GM20431 (cell line): ENCODE data around the gene HPRT1.
"Not testable (repeated sequence)": the region's sequence is repeated elsewhere in the genome, so short reads cannot be mapped to it uniquely, and the experiment has no call there.

Experiments used
- in situ Hi-C: fragments of 300-500 bp; cut with MseI, MboI; formaldehyde crosslinking; loops from one replicate; pipeline ENCODE4 v1.15.0; 2020; ENCODE audit warnings: low sequenced_read_pairs; ENCODE audit not compliant: unreplicated experiment

HPRT1 gene, protein sequence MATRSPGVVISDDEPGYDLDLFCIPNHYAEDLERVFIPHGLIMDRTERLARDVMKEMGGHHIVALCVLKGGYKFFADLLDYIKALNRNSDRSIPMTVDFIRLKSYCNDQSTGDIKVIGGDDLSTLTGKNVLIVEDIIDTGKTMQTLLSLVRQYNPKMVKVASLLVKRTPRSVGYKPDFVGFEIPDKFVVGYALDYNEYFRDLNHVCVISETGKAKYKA

DNA sequence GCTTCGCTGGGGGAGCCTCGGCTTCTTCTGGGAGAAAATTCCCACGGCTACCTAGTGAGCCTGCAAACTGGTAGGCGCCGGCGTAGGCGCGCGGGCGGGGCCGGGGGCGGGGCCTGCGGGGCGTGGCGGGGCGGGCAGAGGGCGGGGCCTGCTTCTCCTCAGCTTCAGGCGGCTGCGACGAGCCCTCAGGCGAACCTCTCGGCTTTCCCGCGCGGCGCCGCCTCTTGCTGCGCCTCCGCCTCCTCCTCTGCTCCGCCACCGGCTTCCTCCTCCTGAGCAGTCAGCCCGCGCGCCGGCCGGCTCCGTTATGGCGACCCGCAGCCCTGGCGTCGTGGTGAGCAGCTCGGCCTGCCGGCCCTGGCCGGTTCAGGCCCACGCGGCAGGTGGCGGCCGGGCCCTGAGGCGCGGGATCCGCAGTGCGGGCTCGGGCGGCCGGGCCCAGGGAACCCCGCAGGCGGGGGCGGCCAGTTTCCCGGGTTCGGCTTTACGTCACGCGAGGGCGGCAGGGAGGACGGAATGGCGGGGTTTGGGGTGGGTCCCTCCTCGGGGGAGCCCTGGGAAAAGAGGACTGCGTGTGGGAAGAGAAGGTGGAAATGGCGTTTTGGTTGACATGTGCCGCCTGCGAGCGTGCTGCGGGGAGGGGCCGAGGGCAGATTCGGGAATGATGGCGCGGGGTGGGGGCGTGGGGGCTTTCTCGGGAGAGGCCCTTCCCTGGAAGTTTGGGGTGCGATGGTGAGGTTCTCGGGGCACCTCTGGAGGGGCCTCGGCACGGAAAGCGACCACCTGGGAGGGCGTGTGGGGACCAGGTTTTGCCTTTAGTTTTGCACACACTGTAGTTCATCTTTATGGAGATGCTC lies at the start of gene HPRT1:
TSS of gene HPRT1 (plus strand) at position 161 of the 857 bp plus-strand sequence. CDS start at position 308, 147 bp downstream.
- in situ Hi-C loops: no loop called here

- in situ Hi-C loops: no loop called here
These were observed 43.9 kb upstream of the HPRT1 start for GRCh38 chrX:134416087-134416486.

DNA sequence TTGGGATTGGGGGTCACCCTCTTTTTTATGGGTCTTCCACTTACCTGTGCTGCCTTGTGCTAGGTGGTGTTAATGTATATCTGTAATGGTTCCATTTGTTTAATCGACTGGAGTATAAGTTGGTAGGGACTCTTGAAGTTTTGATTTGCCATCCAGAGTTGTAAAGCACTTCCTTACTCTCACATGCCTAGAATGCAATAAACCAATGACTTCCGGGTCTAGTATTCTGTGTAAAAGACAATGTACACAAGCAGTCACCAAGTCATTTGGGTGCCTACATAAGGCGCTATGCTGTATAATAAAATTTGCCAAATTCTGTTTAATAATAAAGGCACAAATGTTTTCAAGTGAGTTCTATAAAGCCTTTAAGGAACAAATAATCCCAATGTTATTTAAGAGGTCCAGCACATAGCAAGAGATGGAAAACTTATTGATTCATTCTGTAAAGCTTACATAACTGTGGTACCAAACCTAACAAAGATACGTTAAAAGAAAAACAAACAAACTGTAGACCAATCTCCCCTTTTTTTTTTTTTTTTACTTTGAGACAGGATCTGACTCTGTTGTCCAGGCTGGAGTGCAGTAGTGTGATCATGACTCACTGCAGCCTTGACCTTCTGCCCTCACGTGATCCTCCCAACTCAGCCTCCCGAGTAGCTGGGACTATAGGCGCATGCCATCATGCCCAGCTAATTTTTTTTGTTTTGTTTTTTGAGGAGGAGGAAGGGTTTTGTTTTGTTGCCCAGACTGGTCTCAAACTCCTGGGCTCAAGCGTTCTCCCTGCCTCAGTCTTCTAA lies 41.5 kb upstream of the HPRT1 start:
- in situ Hi-C loops: no loop called here

GRCh38 chrX:134419784-134420183 lies 40.2 kb upstream of the HPRT1 start:
- in situ Hi-C loops: no loop called here

GRCh38 chrX:134423606-134424005 lies 36.4 kb upstream of the HPRT1 start:
- in situ Hi-C loops: no loop called here

- in situ Hi-C loops: no loop called here
These were observed 33.7 kb upstream of the HPRT1 start for GRCh38 chrX:134426281-134426680.

- in situ Hi-C loops: no loop called here
These were observed 28.1 kb upstream of the HPRT1 start for GRCh38 chrX:134431894-134432293.

GRCh38 chrX:134435894-134436293 lies 24.1 kb upstream of the HPRT1 start:
- in situ Hi-C loops: no loop called here

DNA sequence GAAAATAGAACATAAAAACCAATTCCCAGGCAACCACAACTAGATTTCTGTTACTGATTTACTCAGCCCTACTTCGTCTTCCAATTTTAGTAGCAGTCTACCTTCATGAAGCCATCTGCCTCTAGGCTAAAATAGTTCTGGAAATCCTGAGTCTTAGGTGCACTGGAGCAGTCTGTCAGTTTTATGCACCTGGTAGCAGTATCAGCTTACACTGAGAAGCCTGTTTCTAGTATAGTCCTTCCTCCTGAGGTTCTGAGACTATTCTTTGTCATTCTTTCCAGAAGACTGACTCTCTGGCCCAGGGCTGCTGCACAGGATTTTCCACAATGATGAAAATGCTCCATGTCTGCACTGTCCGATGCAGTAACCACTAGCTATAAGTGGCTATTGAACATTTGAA lies 16.9 kb upstream of the HPRT1 start:
- in situ Hi-C loops: no loop called here

DNA sequence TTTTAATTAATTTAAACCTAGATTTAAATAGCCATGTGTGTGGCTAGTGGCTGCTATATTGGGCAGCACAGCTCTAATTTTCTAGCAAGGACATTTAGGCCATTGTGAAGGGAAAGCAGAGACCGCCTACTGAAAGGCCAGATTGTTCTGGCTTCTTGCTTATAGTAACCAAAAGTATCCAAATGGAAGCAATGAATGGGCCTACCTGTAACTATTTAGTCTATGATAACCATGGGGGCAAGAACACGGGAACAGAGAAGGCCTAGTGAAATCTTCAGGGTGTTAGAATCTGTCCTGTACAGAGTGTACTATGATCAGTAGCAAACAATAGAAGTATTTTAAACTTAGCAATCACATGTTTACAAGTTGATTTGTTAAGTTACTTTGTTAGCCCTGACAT lies 16.5 kb upstream of the HPRT1 start:
- in situ Hi-C loops: no loop called here

DNA sequence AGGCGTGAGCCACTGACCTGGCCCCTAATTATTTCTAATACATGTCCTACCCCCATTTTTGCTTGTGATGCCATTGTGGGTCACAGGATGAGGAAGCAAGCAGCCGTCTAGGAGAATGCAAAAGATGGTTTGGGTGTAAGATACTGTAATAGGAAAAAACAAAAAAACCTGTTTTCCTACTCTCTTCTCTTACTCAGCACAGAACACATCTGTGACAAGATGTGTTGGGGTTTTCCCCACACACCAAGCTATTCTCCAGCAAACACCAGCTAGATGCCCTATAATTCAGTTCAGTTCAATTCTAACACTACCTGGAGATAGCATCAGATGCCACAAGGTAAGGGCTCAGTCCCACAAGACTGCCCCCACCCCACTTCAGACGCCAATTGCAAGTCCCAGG lies 15.3 kb upstream of the HPRT1 start:
- in situ Hi-C loops: no loop called here

DNA sequence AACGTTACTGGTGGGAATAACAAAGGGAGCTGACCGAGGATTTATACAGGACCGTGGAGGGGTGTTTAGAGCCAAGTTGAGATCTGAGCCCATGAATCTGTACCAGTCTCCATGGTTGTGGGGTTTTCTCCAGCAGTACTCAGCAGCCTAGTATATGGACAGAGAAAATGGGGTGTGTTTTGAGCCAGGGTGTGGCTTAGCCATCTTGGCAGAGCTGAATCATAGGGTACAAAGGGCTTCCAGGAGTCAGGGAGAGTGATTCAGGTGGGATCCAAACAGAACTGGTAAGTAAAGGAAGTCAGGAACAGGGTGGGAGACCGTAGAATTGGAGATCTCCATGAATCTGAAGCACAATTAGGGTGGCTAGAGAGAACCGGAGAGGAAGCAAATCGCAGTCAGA lies 7.4 kb upstream of the HPRT1 start:
- in situ Hi-C loops: no loop called here

- in situ Hi-C loops: no loop called here
These were observed 6.3 kb upstream of the HPRT1 start for GRCh38 chrX:134453631-134454030.

DNA sequence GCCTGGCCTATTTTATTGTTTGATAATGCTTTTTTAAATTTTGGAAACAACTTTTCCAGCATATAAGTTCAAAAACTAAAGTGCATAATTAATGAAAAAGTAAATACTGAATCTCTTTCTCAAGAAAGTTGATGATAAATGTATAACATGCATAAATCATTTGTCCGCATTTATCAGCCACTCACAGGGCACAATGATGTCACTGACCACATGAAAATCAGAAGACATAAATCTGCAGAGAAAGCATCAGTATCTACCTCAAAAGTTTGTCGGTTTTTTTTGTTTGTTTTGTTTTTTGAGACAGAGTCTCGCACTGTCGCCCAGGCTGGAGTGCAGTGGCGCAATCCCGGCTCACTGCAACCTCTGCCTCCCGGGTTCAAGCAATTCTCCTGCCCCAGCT lies 5.5 kb upstream of the HPRT1 start:
- in situ Hi-C loops: no loop called here

DNA sequence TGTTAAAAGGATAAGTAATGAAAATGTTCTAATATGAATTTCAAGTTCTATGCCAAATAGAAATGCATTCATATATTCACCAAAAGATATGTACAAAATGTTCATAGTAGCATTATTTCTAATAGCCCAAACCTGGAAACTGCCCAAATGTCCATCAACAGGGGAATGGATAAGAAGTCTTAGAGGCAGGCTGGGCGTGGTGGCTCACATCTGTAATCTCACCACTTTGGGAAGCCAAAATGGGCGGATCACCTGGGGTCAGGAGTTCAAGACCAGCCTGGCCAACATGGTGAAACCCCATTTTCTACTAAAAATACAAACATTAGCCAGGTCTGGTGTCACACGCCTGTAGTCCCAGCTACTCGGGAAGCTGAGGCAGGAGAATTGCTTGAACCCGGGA lies 2.3 kb upstream of the HPRT1 start:
- in situ Hi-C loops: no loop called here

- in situ Hi-C loops: no loop called here
These were observed 321 bp upstream of the HPRT1 start for GRCh38 chrX:134459683-134460004.

DNA sequence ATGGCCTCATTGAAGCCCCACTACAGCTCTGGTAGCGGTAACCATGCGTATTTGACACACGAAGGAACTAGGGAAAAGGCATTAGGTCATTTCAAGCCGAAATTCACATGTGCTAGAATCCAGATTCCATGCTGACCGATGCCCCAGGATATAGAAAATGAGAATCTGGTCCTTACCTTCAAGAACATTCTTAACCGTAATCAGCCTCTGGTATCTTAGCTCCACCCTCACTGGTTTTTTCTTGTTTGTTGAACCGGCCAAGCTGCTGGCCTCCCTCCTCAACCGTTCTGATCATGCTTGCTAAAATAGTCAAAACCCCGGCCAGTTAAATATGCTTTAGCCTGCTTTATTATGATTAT lies 876 bp downstream of the HPRT1 start:
- in situ Hi-C loops: no loop called here

DNA sequence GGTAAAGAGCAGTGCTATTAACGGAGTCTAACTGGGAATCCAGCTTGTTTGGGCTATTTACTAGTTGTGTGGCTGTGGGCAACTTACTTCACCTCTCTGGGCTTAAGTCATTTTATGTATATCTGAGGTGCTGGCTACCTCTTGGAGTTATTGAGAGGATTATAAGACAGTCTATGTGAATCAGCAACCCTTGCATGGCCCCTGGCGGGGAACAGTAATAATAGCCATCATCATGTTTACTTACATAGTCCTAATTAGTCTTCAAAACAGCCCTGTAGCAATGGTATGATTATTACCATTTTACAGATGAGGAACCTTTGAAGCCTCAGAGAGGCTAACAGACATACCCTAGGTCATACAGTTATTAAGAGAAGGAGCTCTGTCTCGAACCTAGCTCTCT lies 1.5 kb downstream of the HPRT1 start:
- in situ Hi-C loops: no loop called here

GRCh38 chrX:134462927-134463326 lies 3.0 kb downstream of the HPRT1 start:
- in situ Hi-C loops: no loop called here

DNA sequence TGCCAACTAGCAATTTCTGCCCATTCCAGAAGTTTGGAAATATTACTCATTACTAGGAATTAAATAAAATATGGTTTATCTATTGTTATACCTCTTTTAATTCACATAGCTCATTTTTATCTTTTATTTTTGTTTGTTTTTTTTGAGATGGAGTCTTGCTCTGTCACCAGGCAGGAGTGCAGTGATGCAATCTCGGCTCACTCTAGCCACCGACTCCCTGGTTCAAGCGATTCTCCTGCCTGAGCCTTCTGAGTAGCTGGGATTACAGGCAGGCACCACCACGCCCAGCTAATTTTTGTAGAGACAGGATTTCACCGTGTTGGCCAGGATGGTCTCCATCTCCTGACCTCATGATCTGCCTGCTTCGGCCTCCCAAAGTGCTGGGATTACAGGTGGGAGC lies 4.5 kb downstream of the HPRT1 start:
- in situ Hi-C loops: not testable (repeated sequence)

- in situ Hi-C loops: no loop called here
These were observed 9.5 kb downstream of the HPRT1 start for GRCh38 chrX:134469486-134469885.
